GM13977 (cell line): ENCODE measurements around the gene ALG14.

Experiments
- DNase-seq: peaks from one replicate; pipeline ENCODE4 v3.0.0; 2012; ENCODE audit warnings: low spot score
- CTCF ChIP-seq: IDR thresholded peaks from 2 replicates; pipeline ENCODE4 v1.5.1; 2012; ENCODE audit warnings: mild to moderate bottlenecking, control low read depth; ENCODE audit not compliant: insufficient read depth; ENCODE audit errors: extremely low read depth, missing control alignments
- in situ Hi-C: fragments of 300-500 bp; cut with MboI; formaldehyde crosslinking; loops from one replicate; pipeline ENCODE4 v1.12.0; 2022; ENCODE audit warnings: low sequenced_read_pairs, low pct_unique_long_range_greater_than_20kb, mixed read lengths, inconsistent platforms; ENCODE audit not compliant: unreplicated experiment

Gene ALG14

GRCh38 chr1:95007687-95008086 is 65.1 kb downstream of the ALG14 start:
- in situ Hi-C loops: no loop called here
- no peak for TF ChIP-seq CTCF
- DNase-seq: no peak

- in situ Hi-C loops: no loop called here
- no peak for TF ChIP-seq CTCF
- DNase-seq: no peak
Measured at GRCh38 chr1:95006681-95007080, 66.1 kb downstream of the ALG14 start.

- in situ Hi-C loops: no loop called here
- TF ChIP-seq CTCF: no peak
Measured at GRCh38 chr1:95005584-95005983, 67.2 kb downstream of the ALG14 start.

GRCh38 chr1:95004013-95004412 is 68.7 kb downstream of the ALG14 start:
- DNase-seq: no peak
- TF ChIP-seq CTCF: no peak
- in situ Hi-C loops: no loop called here

More at GRCh38 chr1:95005584-95005983, 67.2 kb downstream of the ALG14 start:
- no peak for DNase-seq

GRCh38 chr1:95003433-95003738 is 69.4 kb downstream of the ALG14 start:
- in situ Hi-C loops: no loop called here
- DNase-seq: no peak
- TF ChIP-seq CTCF: no peak

GRCh38 chr1:95002540-95003432 is 70.0 kb downstream of the ALG14 start:
- in situ Hi-C loops: no loop called here
- no peak for TF ChIP-seq CTCF
- DNase-seq: no peak

- no peak for DNase-seq
- TF ChIP-seq CTCF: no peak
- in situ Hi-C loops: no loop called here
Measured at GRCh38 chr1:95002164-95002539, 70.6 kb downstream of the ALG14 start.
